Endothelial cell (in vitro differentiated cells): ENCODE results near the gene GRID1. TPM values are rescaled to one million over a fixed set of nuclear protein-coding genes. Genes with fewer than 3 reads are reported as not detected.

Experiments used
- DNase-seq: peaks from one replicate; pipeline ENCODE4 v3.0.0; 2021; ENCODE audit warnings: low spot score
- H3K27ac Mint-ChIP-seq: one replicate; pipeline ENCODE4 v1.8.0; 2021; ENCODE audit warnings: mixed read lengths, inconsistent platforms; ENCODE audit not compliant: unreplicated experiment
- H3K27me3 Mint-ChIP-seq: one replicate; pipeline ENCODE4 v1.8.0; 2021; ENCODE audit warnings: mild to moderate bottlenecking, moderate library complexity, mixed read lengths, inconsistent platforms; ENCODE audit not compliant: unreplicated experiment
- H3K36me3 Mint-ChIP-seq: one replicate; pipeline ENCODE4 v1.8.0; 2021; ENCODE audit warnings: mild to moderate bottlenecking, low read depth, mixed read lengths, inconsistent platforms; ENCODE audit not compliant: unreplicated experiment
- H3K4me1 Mint-ChIP-seq: one replicate; pipeline ENCODE4 v1.8.0; 2021; ENCODE audit warnings: mild to moderate bottlenecking, mixed read lengths, inconsistent platforms; ENCODE audit not compliant: unreplicated experiment
- H3K4me3 Mint-ChIP-seq: one replicate; pipeline ENCODE4 v1.8.0; 2021; ENCODE audit warnings: mild to moderate bottlenecking, mixed read lengths, inconsistent platforms; ENCODE audit not compliant: unreplicated experiment
- H3K9me3 Mint-ChIP-seq: one replicate; pipeline ENCODE4 v1.8.0; 2021; ENCODE audit warnings: mixed read lengths, inconsistent platforms; ENCODE audit not compliant: unreplicated experiment
- CTCF ChIP-seq: fragments of 200-600 bp; sonication (generic); IDR thresholded peaks from one replicate; pipeline ENCODE4 v1.5.0; 2021; ENCODE audit warnings: antibody characterized with exemption; ENCODE audit not compliant: unreplicated experiment
- total RNA-seq: library from RNA; stranded (reverse); fragmentation: NEBNext Ultra II Directional; extraction: Animal tissue kit (Norgen Biotek cat#: 25700); gene quantifications from one replicate; pipeline ENCODE4 v1.2.1, GENCODE V29; 2021; ENCODE audit not compliant: unreplicated experiment

GRID1 gene
- total RNA-seq, 1 donor from 2014 or later: 0.26 TPM

GRCh38 chr10:86251426-86251825 lies 115.2 kb downstream of the GRID1 start:
- no peak for TF ChIP-seq CTCF
- no peak overlapping the region for H3K4me3 Mint-ChIP-seq
- H3K36me3 Mint-ChIP-seq: peaks cover 5% of the 10 kb centered on the region
- DNase-seq: no peak
- H3K9me3 Mint-ChIP-seq: no peaks in the 10 kb centered on the region
- H3K27me3 Mint-ChIP-seq: peaks cover 9% of the 10 kb centered on the region
- peaks cover 4% of the 10 kb centered on the region for H3K4me1 Mint-ChIP-seq
- H3K27ac Mint-ChIP-seq: no peak overlapping the region

- no peak for TF ChIP-seq CTCF
- Mint-ChIP-seq H3K9me3 (no peaks in the 10 kb centered on the region), H3K27ac (no peak overlapping the region), H3K36me3 (peaks cover 5% of the 10 kb centered on the region), H3K4me3 (no peak overlapping the region), H3K4me1 (peaks cover 4% of the 10 kb centered on the region), H3K27me3 (peaks cover 9% of the 10 kb centered on the region)
- DNase-seq: no peak
These were observed 116.2 kb downstream of the GRID1 start for GRCh38 chr10:86250399-86250798.

GRCh38 chr10:86249794-86250193 lies 116.8 kb downstream of the GRID1 start:
- TF ChIP-seq CTCF: no peak
- Mint-ChIP-seq H3K36me3 (peaks cover 5% of the 10 kb centered on the region), H3K4me3 (no peak overlapping the region), H3K4me1 (peaks cover 4% of the 10 kb centered on the region), H3K9me3 (no peaks in the 10 kb centered on the region), H3K27ac (no peak overlapping the region), H3K27me3 (peaks cover 9% of the 10 kb centered on the region)
- DNase-seq: no peak

- DNase-seq: no peak
- peaks cover 9% of the 10 kb centered on the region for H3K27me3 Mint-ChIP-seq
- no peaks in the 10 kb centered on the region for H3K9me3 Mint-ChIP-seq
- no peak overlapping the region for H3K27ac Mint-ChIP-seq
- H3K36me3 Mint-ChIP-seq: peaks cover 5% of the 10 kb centered on the region
- no peaks in the 10 kb centered on the region for H3K4me1 Mint-ChIP-seq
- TF ChIP-seq CTCF: no peak
- H3K4me3 Mint-ChIP-seq: no peak overlapping the region
These were observed 118.5 kb downstream of the GRID1 start for GRCh38 chr10:86248062-86248461.

- H3K9me3 Mint-ChIP-seq: no peaks in the 10 kb centered on the region
- peak overlapping the region; percentile 16 for H3K27ac Mint-ChIP-seq
These were observed 119.0 kb downstream of the GRID1 start for GRCh38 chr10:86247588-86247987.

More at GRCh38 chr10:86247588-86247987, 119.0 kb downstream of the GRID1 start:
- DNase-seq: no peak
- Mint-ChIP-seq H3K4me1 (no peaks in the 10 kb centered on the region), H3K4me3 (peak overlapping the region; percentile 35), H3K27me3 (peaks cover 9% of the 10 kb centered on the region), H3K36me3 (peaks cover 5% of the 10 kb centered on the region)
- no peak for TF ChIP-seq CTCF
